Prostate gland (tissue), 2 donors: ENCODE data around the gene TNRC6A.

Source experiments
- CTCF ChIP-seq, 4 experiments: fragments of 200-600 bp in 2 of 4; fragments of 450-650 bp in 2 of 4; sonication (generic) in 2 of 4; IDR thresholded peaks; 1 replicate in 3 of 4; 2 replicates in 1 of 4; pipeline ENCODE4 v1.5.1; 2016 to 2019; ENCODE audit warnings: antibody characterized with exemption in 4 of 4, mild to moderate bottlenecking in 2 of 4, moderate library complexity in 2 of 4
- POLR2A ChIP-seq: fragments of 450-650 bp; IDR thresholded peaks from one replicate; pipeline ENCODE4 v1.6.1; 2016; ENCODE audit warnings: antibody characterized with exemption, mild to moderate bottlenecking
- POLR2AphosphoS5 ChIP-seq: sonication (generic); formaldehyde crosslinking; IDR thresholded peaks from one replicate; pipeline ENCODE4 v1.6.1; 2017; ENCODE audit warnings: antibody characterized with exemption

- no peak for TF ChIP-seq POLR2A
- TF ChIP-seq CTCF (IDR thresholded peaks at IDR 0.05): no peak
- TF ChIP-seq POLR2AphosphoS5: no peak
These were observed 45.1 kb downstream of the TNRC6A start for GRCh38 chr16:24774510-24774909.
